Endothelial cell of umbilical vein (primary cell): ENCODE measurements around the gene CNTF. TPM values are rescaled to one million over a fixed set of nuclear protein-coding genes. Genes with fewer than 3 reads are reported as not detected.

Source experiments
- BruUV-seq: library from RNA; stranded (reverse); fragments of 400-500 nt; replicated peaks from 2 replicates; lab custom pipeline; 2021; lab: Mats Ljungman, UMichigan
- CTCF ChIA-PET: fragments of 300-600, 350-600 bp; sonication (Branson Sonifier 250); formaldehyde crosslinking; loops from one replicate; lab custom pipeline; 2021; ENCODE audit warnings: antibody characterized with exemption, inconsistent platforms; lab: Charles Lee
- POLR2A ChIA-PET: fragments of 300-600, 350-600 bp; sonication (Branson Sonifier 250); formaldehyde crosslinking; loops from one replicate; lab custom pipeline; 2021; ENCODE audit warnings: antibody characterized with exemption, inconsistent platforms; lab: Charles Lee
- DNase-seq: peaks from one replicate; pipeline ENCODE4 v3.0.0-alpha.2; 2011; ENCODE audit warnings: low read depth, low spot score
- FAIRE-seq: peaks from 2 replicates; lab custom pipeline; 2011; peaks lifted over from hg19 to GRCh38; lab: Jason Lieb, UNC
- H2AFZ ChIP-seq: 2 replicates; pipeline ENCODE4 v1.6.0; 2012; ENCODE audit warnings: low read depth, low read length, control low read depth, inconsistent platforms
- H3K27ac ChIP-seq: 2 replicates; pipeline ENCODE4 v1.5.1; 2011; ENCODE audit warnings: low read depth, mild to moderate bottlenecking, control low read depth, low read length, moderate library complexity; ENCODE audit not compliant: insufficient read depth
- H3K27me3 ChIP-seq, 2 experiments: 2 replicates each; pipeline versions ENCODE4 v1.6.0 to v1.6.1; 2011; ENCODE audit warnings: low read length in 2 of 2, mixed read lengths in 1 of 2; ENCODE audit not compliant: control insufficient read depth in 2 of 2, insufficient read depth in 2 of 2
- H3K36me3 ChIP-seq, 2 experiments: 2 replicates in 1 of 2; 3 replicates in 1 of 2; pipeline ENCODE4 v1.5.1; 2011; ENCODE audit warnings: low read length in 2 of 2, mild to moderate bottlenecking in 1 of 2, moderate library complexity in 1 of 2; ENCODE audit not compliant: control insufficient read depth in 2 of 2, insufficient read depth in 2 of 2; ENCODE audit errors: extremely low read depth in 1 of 2
- H3K4me1 ChIP-seq: 3 replicates; pipeline ENCODE4 v1.5.1; 2011; ENCODE audit warnings: mild to moderate bottlenecking, low read length; ENCODE audit not compliant: control insufficient read depth, insufficient read depth; ENCODE audit errors: extremely low read depth
- H3K4me2 ChIP-seq: 2 replicates; pipeline ENCODE4 v1.6.1; 2011; ENCODE audit warnings: low read length, control low read depth, mixed read lengths; ENCODE audit not compliant: insufficient read depth
- H3K4me3 ChIP-seq, 3 experiments: fragments of 200-600 bp in 1 of 3; sonication (generic), shearing (Covaris generic) in 1 of 3; replicated peaks in 1 of 3; 2 replicates each; pipeline ENCODE4 v1.5.1; 2011 to 2016; ENCODE audit warnings: control low read depth in 3 of 3, low read length in 3 of 3, mild to moderate bottlenecking in 2 of 3, inconsistent platforms in 1 of 3, low read depth in 1 of 3, moderate library complexity in 1 of 3; ENCODE audit not compliant: insufficient read depth in 1 of 3
- H3K79me2 ChIP-seq: 2 replicates; pipeline ENCODE4 v1.6.0; 2012; ENCODE audit warnings: low read length, inconsistent platforms; ENCODE audit not compliant: control insufficient read depth, insufficient read depth
- H3K9ac ChIP-seq: replicated peaks from 2 replicates; pipeline ENCODE3; 2011; ENCODE audit warnings: low read length, control low read depth; ENCODE audit not compliant: insufficient read depth; ENCODE audit errors: extremely low read depth
- H3K9me1 ChIP-seq: replicated peaks from 3 replicates; pipeline ENCODE4 v1.6.0; 2011; ENCODE audit warnings: mild to moderate bottlenecking, low read length; ENCODE audit not compliant: control insufficient read depth, insufficient read depth; ENCODE audit errors: extremely low read depth
- H3K9me3 ChIP-seq: replicated peaks from 2 replicates; pipeline ENCODE4 v1.5.1; 2012; ENCODE audit warnings: low read length, inconsistent platforms; ENCODE audit not compliant: control insufficient read depth, insufficient read depth
- H4K20me1 ChIP-seq: replicated peaks from 2 replicates; pipeline ENCODE3; 2011; ENCODE audit warnings: mild to moderate bottlenecking, low read length; ENCODE audit not compliant: control insufficient read depth, insufficient read depth; ENCODE audit errors: extremely low read depth
- CTCF ChIP-seq, 2 donors: IDR thresholded peaks; 1 replicate in 1 of 2; 2 replicates in 1 of 2; pipeline ENCODE4 v1.5.1; 2011; ENCODE audit warnings: low read length in 2 of 2, mild to moderate bottlenecking in 2 of 2, moderate library complexity in 2 of 2, control low read depth in 1 of 2, inconsistent platforms in 1 of 2, low read depth in 1 of 2; ENCODE audit not compliant: insufficient read depth in 1 of 2; ENCODE audit errors: extremely low read depth in 1 of 2
- EZH2 ChIP-seq: IDR thresholded peaks from 2 replicates; pipeline ENCODE4 v1.6.1; 2012; ENCODE audit warnings: borderline replicate concordance, low read depth, mild to moderate bottlenecking, moderate library complexity, low read length, inconsistent platforms; ENCODE audit not compliant: severe bottlenecking
- FOS ChIP-seq: IDR thresholded peaks from 2 replicates; pipeline ENCODE4 v1.6.1; 2011; ENCODE audit warnings: mild to moderate bottlenecking, low read length, moderate library complexity, borderline replicate concordance; ENCODE audit not compliant: insufficient read depth
- GATA2 ChIP-seq: IDR thresholded peaks from 2 replicates; pipeline ENCODE4 v1.7.0; 2011; ENCODE audit warnings: low read depth, mild to moderate bottlenecking, moderate library complexity, mixed read lengths, low read length; ENCODE audit not compliant: insufficient read length, insufficient read depth
- JUN ChIP-seq: IDR thresholded peaks from 2 replicates; pipeline ENCODE4 v1.6.1; 2011; ENCODE audit warnings: borderline replicate concordance, low read depth; ENCODE audit not compliant: insufficient read length, insufficient read depth
- MAX ChIP-seq: IDR thresholded peaks from 2 replicates; pipeline ENCODE4 v1.6.1; 2011; ENCODE audit not compliant: insufficient read depth, insufficient read length
- MYC ChIP-seq: IDR thresholded peaks from one replicate; pipeline ENCODE4 v1.6.1; 2011; ENCODE audit warnings: mild to moderate bottlenecking, low read depth, low read length
- POLR2A ChIP-seq: IDR thresholded peaks from 2 replicates; pipeline ENCODE4 v1.6.1; 2012; ENCODE audit warnings: low read depth, mild to moderate bottlenecking, control low read depth, low read length
- POLR2AphosphoS5 ChIP-seq: IDR thresholded peaks from 2 replicates; pipeline ENCODE4 v1.6.1; 2012; ENCODE audit warnings: low read depth, mild to moderate bottlenecking, control low read depth, low read length, moderate library complexity; ENCODE audit not compliant: insufficient read depth
- dilution Hi-C: fragments of 300-500 bp; cut with MboI; formaldehyde crosslinking; loops from one replicate; pipeline ENCODE4 v1.15.0; 2019; ENCODE audit warnings: low sequenced_read_pairs; ENCODE audit not compliant: extremely low pct_ligation_motif_present
- intact Hi-C: fragments of 100-400 bp; cut with micrococcal nuclease; formaldehyde crosslinking; loops from one replicate; pipeline ENCODE4 v1.10.0; 2022
- polyA plus RNA-seq, 4 experiments: library from polyadenylated mRNA; depleted of rRNA in 3 of 4; stranded (reverse) in 3 of 4; unstranded in 1 of 4; fragments of >200 nt; gene quantifications; 2 replicates each; pipeline versions ENCODE4 v1.2.1 to v1.2.3, GENCODE V29; 2011 to 2012; ENCODE audit warnings: missing spikeins in 1 of 4
- total RNA-seq: library from RNA; stranded (reverse); gene quantifications from 2 replicates; pipeline ENCODE4 v1.2.3, GENCODE V29; 2021

CNTF gene
- total and polyA plus RNA-seq, 2 donors (not counting 3 experiments of a cell fraction or from before 2014, with no cell fraction given), result 0.84 to 3.3 TPM

- Histone ChIP-seq H3K9ac (peak overlapping the region; percentile 38), H2AFZ (peak overlapping the region; percentile 62), H3K79me2 (no peaks in the 10 kb centered on the region), H3K4me2 (peak overlapping the region; percentile 78), H3K4me1 (peaks cover 45% of the 10 kb centered on the region), H4K20me1 (no peaks in the 10 kb centered on the region), H3K27me3 (no peaks in the 10 kb centered on the region), H3K27ac (peak overlapping the region; percentile 76), H3K36me3 (no peaks in the 10 kb centered on the region), H3K9me3 (no peaks in the 10 kb centered on the region), H3K4me3 (no peak overlapping the region), H3K9me1 (no peaks in the 10 kb centered on the region)
- DNase-seq (peak; percentile 74), FAIRE-seq (peak; percentile 69)
- dilution Hi-C loops (no loop called here), intact Hi-C loops (loop anchor here (10.0 kb wide), 1 partner anchor 1259 kb away; no protein-coding TSS in a partner anchor)
- POLR2A ChIA-PET, result interaction anchor here (0.7 kb wide), 1 partner anchor 18 kb away, joined by 4 read pairs; no protein-coding TSS in a partner anchor
- no TSS peak for BruUV-seq
- TF ChIP-seq FOS (peak; percentile 88), JUN (peak; percentile 53), MYC (no peak), POLR2A (peak; percentile 31), GATA2 (peak; percentile 32), MAX (no peak), POLR2AphosphoS5 (peak; percentile 43)
- CTCF ChIA-PET, result interaction anchor here (1.0 to 1.3 kb wide), 4 partner anchors 50 to 584 kb away, joined by 3 to 5 read pairs (median 3); no protein-coding TSS in a partner anchor
Observed at GRCh38 chr11:58573451-58574104, 48.9 kb upstream of the CNTF start.

GRCh38 chr11:58574881-58575280 lies 47.6 kb upstream of the CNTF start:
- H3K9ac ChIP-seq, result no peak overlapping the region
- peak overlapping the region; percentile 45 for H3K27ac ChIP-seq
- CTCF ChIA-PET, result interaction anchor here (4.3 kb wide), 1 partner anchor 54 kb away, joined by 37 read pairs; no protein-coding TSS in a partner anchor
- no TSS peak for BruUV-seq
- no peaks in the 10 kb centered on the region for H4K20me1 ChIP-seq
- H3K79me2 ChIP-seq, result peaks cover 4% of the 10 kb centered on the region
- peaks cover 45% of the 10 kb centered on the region for H3K4me1 ChIP-seq
- FAIRE-seq (no peak), DNase-seq (peak; percentile 9)
- H3K9me1 ChIP-seq, result no peaks in the 10 kb centered on the region
- POLR2A ChIA-PET, result no interaction called here
- H3K36me3 ChIP-seq, result no peaks in the 10 kb centered on the region
- no peaks in the 10 kb centered on the region for H3K27me3 ChIP-seq
- H3K9me3 ChIP-seq, result no peaks in the 10 kb centered on the region
- dilution Hi-C loops (no loop called here), intact Hi-C loops (loop anchor here (10.0 kb wide), 1 partner anchor 1260 kb away; no protein-coding TSS in a partner anchor)
- H2AFZ ChIP-seq, result no peak overlapping the region
- TF ChIP-seq EZH2, result no peak
- TF ChIP-seq MYC, result no peak
- TF ChIP-seq GATA2, result no peak
- TF ChIP-seq FOS, result no peak
- TF ChIP-seq JUN, result no peak
- no peak for TF ChIP-seq MAX
- TF ChIP-seq POLR2AphosphoS5, result no peak
- no peak for TF ChIP-seq POLR2A
- no peak for TF ChIP-seq CTCF (IDR thresholded peaks at IDR 0.05; ENCODE audit: extremely low read depth in 1 of 2, insufficient read depth in 1 of 2, low read depth in 1 of 2, low read length in 2 of 2)
- H3K4me2 ChIP-seq, result peak overlapping the region; percentile 20
- no peak overlapping the region for H3K4me3 ChIP-seq
